HG03095 (cell line): ENCODE results near the gene LRRC71.

Experiments used
- ATAC-seq: cut with Tn5 transposase; IDR thresholded peaks from one replicate; pipeline ENCODE4 v1.9.1; 2021; ENCODE audit warnings: moderate library complexity; ENCODE audit not compliant: unreplicated experiment

LRRC71 gene

GRCh38 chr1:156945881-156946661 is 25.6 kb downstream of the LRRC71 start:
- no peak for ATAC-seq

- no peak for ATAC-seq
These were observed 26.7 kb downstream of the LRRC71 start for GRCh38 chr1:156947127-156947526.

- ATAC-seq = no peak
These were observed 27.5 kb downstream of the LRRC71 start for GRCh38 chr1:156947818-156948525.

- ATAC-seq = no peak
These were observed 28.3 kb downstream of the LRRC71 start for GRCh38 chr1:156948708-156949107.

- no peak for ATAC-seq
These were observed 28.7 kb downstream of the LRRC71 start for GRCh38 chr1:156949127-156949526.

- no peak for ATAC-seq
These were observed 30.9 kb downstream of the LRRC71 start for GRCh38 chr1:156951371-156951770.

- ATAC-seq = no peak
These were observed 33.1 kb downstream of the LRRC71 start for GRCh38 chr1:156953571-156953970.

- ATAC-seq = no peak
These were observed 35.9 kb downstream of the LRRC71 start for GRCh38 chr1:156956333-156956732.

GRCh38 chr1:156957634-156958033 is 37.2 kb downstream of the LRRC71 start:
- no peak for ATAC-seq

- ATAC-seq = no peak
These were observed 37.8 kb downstream of the LRRC71 start for GRCh38 chr1:156958247-156958714.

- ATAC-seq = no peak
These were observed 39.0 kb downstream of the LRRC71 start for GRCh38 chr1:156959414-156959813.

GRCh38 chr1:156959925-156960324 is 39.5 kb downstream of the LRRC71 start:
- ATAC-seq = no peak

- ATAC-seq = no peak
These were observed 41.3 kb downstream of the LRRC71 start for GRCh38 chr1:156961709-156962108.

- ATAC-seq = no peak
These were observed 43.2 kb downstream of the LRRC71 start for GRCh38 chr1:156963621-156964020.

GRCh38 chr1:156964441-156964840 is 44.0 kb downstream of the LRRC71 start:
- ATAC-seq = no peak

GRCh38 chr1:156969496-156969895 is 49.1 kb downstream of the LRRC71 start:
- ATAC-seq = no peak

GRCh38 chr1:156970017-156970416 is 49.6 kb downstream of the LRRC71 start:
- no peak for ATAC-seq

- no peak for ATAC-seq
These were observed 53.0 kb downstream of the LRRC71 start for GRCh38 chr1:156973417-156973816.

- no peak for ATAC-seq
These were observed 54.7 kb downstream of the LRRC71 start for GRCh38 chr1:156975084-156975483.

GRCh38 chr1:156980551-156980950 is 60.1 kb downstream of the LRRC71 start:
- ATAC-seq = no peak
